Endothelial cell of umbilical vein (primary cell): ENCODE measurements around the gene DUSP16. TPM values are rescaled to one million over a fixed set of nuclear protein-coding genes. Genes with fewer than 3 reads are reported as not detected.

Source experiments
- BruUV-seq: library from RNA; stranded (reverse); fragments of 400-500 nt; replicated peaks from 2 replicates; lab custom pipeline; 2021; lab: Mats Ljungman, UMichigan
- CTCF ChIA-PET: fragments of 300-600, 350-600 bp; sonication (Branson Sonifier 250); formaldehyde crosslinking; loops from one replicate; lab custom pipeline; 2021; ENCODE audit warnings: antibody characterized with exemption, inconsistent platforms; lab: Charles Lee
- POLR2A ChIA-PET: fragments of 300-600, 350-600 bp; sonication (Branson Sonifier 250); formaldehyde crosslinking; loops from one replicate; lab custom pipeline; 2021; ENCODE audit warnings: antibody characterized with exemption, inconsistent platforms; lab: Charles Lee
- DNase-seq: peaks from one replicate; pipeline ENCODE4 v3.0.0-alpha.2; 2011; ENCODE audit warnings: low read depth, low spot score
- FAIRE-seq: peaks from 2 replicates; lab custom pipeline; 2011; peaks lifted over from hg19 to GRCh38; lab: Jason Lieb, UNC
- H2AFZ ChIP-seq: 2 replicates; pipeline ENCODE4 v1.6.0; 2012; ENCODE audit warnings: low read depth, low read length, control low read depth, inconsistent platforms
- H3K27ac ChIP-seq: 2 replicates; pipeline ENCODE4 v1.5.1; 2011; ENCODE audit warnings: low read depth, mild to moderate bottlenecking, control low read depth, low read length, moderate library complexity; ENCODE audit not compliant: insufficient read depth
- H3K27me3 ChIP-seq, 2 experiments: 2 replicates each; pipeline versions ENCODE4 v1.6.0 to v1.6.1; 2011; ENCODE audit warnings: low read length in 2 of 2, mixed read lengths in 1 of 2; ENCODE audit not compliant: control insufficient read depth in 2 of 2, insufficient read depth in 2 of 2
- H3K36me3 ChIP-seq, 2 experiments: 2 replicates in 1 of 2; 3 replicates in 1 of 2; pipeline ENCODE4 v1.5.1; 2011; ENCODE audit warnings: low read length in 2 of 2, mild to moderate bottlenecking in 1 of 2, moderate library complexity in 1 of 2; ENCODE audit not compliant: control insufficient read depth in 2 of 2, insufficient read depth in 2 of 2; ENCODE audit errors: extremely low read depth in 1 of 2
- H3K4me1 ChIP-seq: 3 replicates; pipeline ENCODE4 v1.5.1; 2011; ENCODE audit warnings: mild to moderate bottlenecking, low read length; ENCODE audit not compliant: control insufficient read depth, insufficient read depth; ENCODE audit errors: extremely low read depth
- H3K4me2 ChIP-seq: 2 replicates; pipeline ENCODE4 v1.6.1; 2011; ENCODE audit warnings: low read length, control low read depth, mixed read lengths; ENCODE audit not compliant: insufficient read depth
- H3K4me3 ChIP-seq, 3 experiments: fragments of 200-600 bp in 1 of 3; sonication (generic), shearing (Covaris generic) in 1 of 3; replicated peaks in 1 of 3; 2 replicates each; pipeline ENCODE4 v1.5.1; 2011 to 2016; ENCODE audit warnings: control low read depth in 3 of 3, low read length in 3 of 3, mild to moderate bottlenecking in 2 of 3, inconsistent platforms in 1 of 3, low read depth in 1 of 3, moderate library complexity in 1 of 3; ENCODE audit not compliant: insufficient read depth in 1 of 3
- H3K79me2 ChIP-seq: 2 replicates; pipeline ENCODE4 v1.6.0; 2012; ENCODE audit warnings: low read length, inconsistent platforms; ENCODE audit not compliant: control insufficient read depth, insufficient read depth
- H3K9ac ChIP-seq: replicated peaks from 2 replicates; pipeline ENCODE3; 2011; ENCODE audit warnings: low read length, control low read depth; ENCODE audit not compliant: insufficient read depth; ENCODE audit errors: extremely low read depth
- H3K9me1 ChIP-seq: replicated peaks from 3 replicates; pipeline ENCODE4 v1.6.0; 2011; ENCODE audit warnings: mild to moderate bottlenecking, low read length; ENCODE audit not compliant: control insufficient read depth, insufficient read depth; ENCODE audit errors: extremely low read depth
- H3K9me3 ChIP-seq: replicated peaks from 2 replicates; pipeline ENCODE4 v1.5.1; 2012; ENCODE audit warnings: low read length, inconsistent platforms; ENCODE audit not compliant: control insufficient read depth, insufficient read depth
- H4K20me1 ChIP-seq: replicated peaks from 2 replicates; pipeline ENCODE3; 2011; ENCODE audit warnings: mild to moderate bottlenecking, low read length; ENCODE audit not compliant: control insufficient read depth, insufficient read depth; ENCODE audit errors: extremely low read depth
- CTCF ChIP-seq, 2 donors: IDR thresholded peaks; 1 replicate in 1 of 2; 2 replicates in 1 of 2; pipeline ENCODE4 v1.5.1; 2011; ENCODE audit warnings: low read length in 2 of 2, mild to moderate bottlenecking in 2 of 2, moderate library complexity in 2 of 2, control low read depth in 1 of 2, inconsistent platforms in 1 of 2, low read depth in 1 of 2; ENCODE audit not compliant: insufficient read depth in 1 of 2; ENCODE audit errors: extremely low read depth in 1 of 2
- EZH2 ChIP-seq: IDR thresholded peaks from 2 replicates; pipeline ENCODE4 v1.6.1; 2012; ENCODE audit warnings: borderline replicate concordance, low read depth, mild to moderate bottlenecking, moderate library complexity, low read length, inconsistent platforms; ENCODE audit not compliant: severe bottlenecking
- FOS ChIP-seq: IDR thresholded peaks from 2 replicates; pipeline ENCODE4 v1.6.1; 2011; ENCODE audit warnings: mild to moderate bottlenecking, low read length, moderate library complexity, borderline replicate concordance; ENCODE audit not compliant: insufficient read depth
- GATA2 ChIP-seq: IDR thresholded peaks from 2 replicates; pipeline ENCODE4 v1.7.0; 2011; ENCODE audit warnings: low read depth, mild to moderate bottlenecking, moderate library complexity, mixed read lengths, low read length; ENCODE audit not compliant: insufficient read length, insufficient read depth
- JUN ChIP-seq: IDR thresholded peaks from 2 replicates; pipeline ENCODE4 v1.6.1; 2011; ENCODE audit warnings: borderline replicate concordance, low read depth; ENCODE audit not compliant: insufficient read length, insufficient read depth
- MYC ChIP-seq: IDR thresholded peaks from one replicate; pipeline ENCODE4 v1.6.1; 2011; ENCODE audit warnings: mild to moderate bottlenecking, low read depth, low read length
- POLR2A ChIP-seq: IDR thresholded peaks from 2 replicates; pipeline ENCODE4 v1.6.1; 2012; ENCODE audit warnings: low read depth, mild to moderate bottlenecking, control low read depth, low read length
- POLR2AphosphoS5 ChIP-seq: IDR thresholded peaks from 2 replicates; pipeline ENCODE4 v1.6.1; 2012; ENCODE audit warnings: low read depth, mild to moderate bottlenecking, control low read depth, low read length, moderate library complexity; ENCODE audit not compliant: insufficient read depth
- dilution Hi-C: fragments of 300-500 bp; cut with MboI; formaldehyde crosslinking; loops from one replicate; pipeline ENCODE4 v1.15.0; 2019; ENCODE audit warnings: low sequenced_read_pairs; ENCODE audit not compliant: extremely low pct_ligation_motif_present
- intact Hi-C: fragments of 100-400 bp; cut with micrococcal nuclease; formaldehyde crosslinking; loops from one replicate; pipeline ENCODE4 v1.10.0; 2022
- polyA plus RNA-seq, 4 experiments: library from polyadenylated mRNA; depleted of rRNA in 3 of 4; stranded (reverse) in 3 of 4; unstranded in 1 of 4; fragments of >200 nt; gene quantifications; 2 replicates each; pipeline versions ENCODE4 v1.2.1 to v1.2.3, GENCODE V29; 2011 to 2012; ENCODE audit warnings: missing spikeins in 1 of 4
- total RNA-seq: library from RNA; stranded (reverse); gene quantifications from 2 replicates; pipeline ENCODE4 v1.2.3, GENCODE V29; 2021
- TF ChIP-seq, protein P1 (sequence below): IDR thresholded peaks from 2 replicates; pipeline ENCODE4 v1.6.1; 2011; ENCODE audit not compliant: insufficient read depth, insufficient read length

The DUSP16 gene
- total and polyA plus RNA-seq, 2 donors (not counting 3 experiments of a cell fraction or from before 2014, with no cell fraction given) = 7.4 to 19.5 TPM

GRCh38 chr12:12468575-12468974 lies 94.1 kb downstream of the DUSP16 start:
- H2AFZ ChIP-seq = no peak overlapping the region
- H3K4me2 ChIP-seq = no peak overlapping the region
- no peak for TF ChIP-seq CTCF (IDR thresholded peaks at IDR 0.05; ENCODE audit: extremely low read depth in 1 of 2, insufficient read depth in 1 of 2, low read depth in 1 of 2, low read length in 2 of 2)
- TF ChIP-seq MYC = no peak
- no peak for TF ChIP-seq GATA2
- no peak for TF ChIP-seq JUN
- TF ChIP-seq, protein P1, sequence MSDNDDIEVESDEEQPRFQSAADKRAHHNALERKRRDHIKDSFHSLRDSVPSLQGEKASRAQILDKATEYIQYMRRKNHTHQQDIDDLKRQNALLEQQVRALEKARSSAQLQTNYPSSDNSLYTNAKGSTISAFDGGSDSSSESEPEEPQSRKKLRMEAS = no peak
- TF ChIP-seq FOS = no peak
- TF ChIP-seq EZH2 = no peak
- no peak for TF ChIP-seq POLR2AphosphoS5
- no peak for TF ChIP-seq POLR2A
- ChIA-PET POLR2A (no interaction called here), CTCF (no interaction called here)
- no peak overlapping the region for H3K9ac ChIP-seq
- no peak overlapping the region for H3K27ac ChIP-seq
- no peaks in the 10 kb centered on the region for H3K79me2 ChIP-seq
- BruUV-seq = no TSS peak
- no peaks in the 10 kb centered on the region for H3K27me3 ChIP-seq
- no peaks in the 10 kb centered on the region for H3K4me1 ChIP-seq
- dilution Hi-C loops (no loop called here), intact Hi-C loops (no loop called here)
- no peak for FAIRE-seq
- no peaks in the 10 kb centered on the region for H3K9me1 ChIP-seq
- no peaks in the 10 kb centered on the region for H4K20me1 ChIP-seq
- H3K4me3 ChIP-seq = no peak overlapping the region
- H3K9me3 ChIP-seq = no peaks in the 10 kb centered on the region
- no peaks in the 10 kb centered on the region for H3K36me3 ChIP-seq
- no peak for DNase-seq
